Vagina (tissue), 2 donors: ENCODE results near the gene LCN15.

ENCODE experiments used
- POLR2A ChIP-seq, 2 donors: fragments of 450-650 bp; IDR thresholded peaks; one replicate each; pipeline ENCODE4 v1.6.1; 2017; ENCODE audit warnings: antibody characterized with exemption in 2 of 2, mild to moderate bottlenecking in 2 of 2, moderate library complexity in 2 of 2
- TF ChIP-seq, protein P1 (sequence below), 3 experiments: fragments of 450-650 bp in 2 of 3; fragments of 200-600 bp in 1 of 3; sonication (generic) in 1 of 3; IDR thresholded peaks; one replicate each; pipeline ENCODE4 v1.5.1; 2017 to 2019; ENCODE audit warnings: antibody characterized with exemption in 3 of 3, mild to moderate bottlenecking in 2 of 3, moderate library complexity in 2 of 3

DNA sequence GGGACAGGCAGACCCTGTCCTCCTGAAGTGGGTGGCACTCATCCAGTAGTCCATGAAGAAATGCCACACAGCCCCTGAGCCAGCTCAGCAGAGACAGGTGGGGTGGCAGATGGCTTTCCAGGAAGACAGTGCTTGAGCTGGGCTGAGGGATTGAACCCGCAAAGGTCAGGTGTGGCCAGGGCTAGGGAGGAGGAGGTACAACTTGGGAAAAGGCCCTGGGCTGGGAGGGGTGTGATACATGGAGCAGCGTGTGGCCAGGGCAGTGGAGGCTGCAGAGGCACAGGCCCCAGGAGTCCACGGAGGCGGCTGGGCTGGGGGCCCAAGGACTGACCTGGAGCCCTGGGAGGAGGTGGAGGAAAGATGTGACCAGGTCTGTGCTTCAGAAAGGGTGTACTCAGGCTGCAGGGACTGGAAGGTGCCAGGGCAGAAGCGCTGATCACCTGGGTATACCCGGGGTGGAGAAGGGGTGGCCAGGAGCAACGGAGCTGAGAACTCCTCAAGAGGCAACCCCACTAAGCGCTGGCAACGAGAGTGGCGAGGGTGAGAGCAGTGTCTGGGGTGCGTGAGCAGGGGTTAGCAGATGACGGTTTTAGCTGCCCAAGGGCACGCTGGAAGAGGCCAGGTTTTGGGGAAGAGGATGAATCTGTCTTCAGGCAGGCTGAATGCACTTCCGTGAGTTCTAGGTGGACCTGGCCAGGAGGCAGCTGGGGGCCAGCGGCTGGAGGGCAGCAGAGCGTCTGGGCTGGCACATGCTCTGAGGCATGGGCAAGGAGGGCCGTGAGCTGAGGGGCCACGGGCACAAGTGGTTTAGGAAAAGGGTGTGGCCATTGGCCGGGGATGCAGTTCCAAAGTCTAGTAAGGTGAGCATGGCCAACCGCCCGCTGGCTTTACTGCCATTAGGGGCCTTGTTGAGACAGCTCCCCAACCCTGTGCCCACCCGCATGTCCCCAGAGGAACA lies 39.5 kb upstream of the LCN15 start:
- TF ChIP-seq, protein P1, sequence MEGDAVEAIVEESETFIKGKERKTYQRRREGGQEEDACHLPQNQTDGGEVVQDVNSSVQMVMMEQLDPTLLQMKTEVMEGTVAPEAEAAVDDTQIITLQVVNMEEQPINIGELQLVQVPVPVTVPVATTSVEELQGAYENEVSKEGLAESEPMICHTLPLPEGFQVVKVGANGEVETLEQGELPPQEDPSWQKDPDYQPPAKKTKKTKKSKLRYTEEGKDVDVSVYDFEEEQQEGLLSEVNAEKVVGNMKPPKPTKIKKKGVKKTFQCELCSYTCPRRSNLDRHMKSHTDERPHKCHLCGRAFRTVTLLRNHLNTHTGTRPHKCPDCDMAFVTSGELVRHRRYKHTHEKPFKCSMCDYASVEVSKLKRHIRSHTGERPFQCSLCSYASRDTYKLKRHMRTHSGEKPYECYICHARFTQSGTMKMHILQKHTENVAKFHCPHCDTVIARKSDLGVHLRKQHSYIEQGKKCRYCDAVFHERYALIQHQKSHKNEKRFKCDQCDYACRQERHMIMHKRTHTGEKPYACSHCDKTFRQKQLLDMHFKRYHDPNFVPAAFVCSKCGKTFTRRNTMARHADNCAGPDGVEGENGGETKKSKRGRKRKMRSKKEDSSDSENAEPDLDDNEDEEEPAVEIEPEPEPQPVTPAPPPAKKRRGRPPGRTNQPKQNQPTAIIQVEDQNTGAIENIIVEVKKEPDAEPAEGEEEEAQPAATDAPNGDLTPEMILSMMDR (IDR thresholded peaks at IDR 0.05) = no peak
- TF ChIP-seq POLR2A (IDR thresholded peaks at IDR 0.05) = no peak
